Omental fat pad (tissue), 4 donors: ENCODE data around the gene PGBD1. TPM values are rescaled to one million over a fixed set of nuclear protein-coding genes. Genes with fewer than 3 reads are reported as not detected.

Experiments used
- ATAC-seq: fragments of 150-250 bp; one replicate; pipeline ENCODE4 v1.9.1; 2016; ENCODE audit warnings: mild to moderate bottlenecking, moderate library complexity; ENCODE audit not compliant: low FRiP score
- DNase-seq: peaks from one replicate; pipeline ENCODE4 v3.0.0-alpha.2; 2019; ENCODE audit warnings: low spot score
- CTCF ChIP-seq, 3 donors: fragments of 450-650 bp; IDR thresholded peaks; one replicate each; pipeline ENCODE4 v1.5.1; 2016 to 2017; ENCODE audit warnings: antibody characterized with exemption in 3 of 3, mild to moderate bottlenecking in 3 of 3, moderate library complexity in 2 of 3
- total RNA-seq, 4 donors: library from RNA; depleted of rRNA; stranded (reverse); fragments of >200 nt; gene quantifications; one replicate each; pipeline ENCODE4 v1.1.0, GENCODE V29; 2016

PGBD1 gene
- total RNA-seq, 4 donors from 2014 or later, result 3.0 to 5.4 (median 4.4) TPM

GRCh38 chr6:28322661-28323060 is 41.3 kb downstream of the PGBD1 start:
- no peak for ATAC-seq
- DNase-seq, result no peak
- no peak for TF ChIP-seq CTCF (IDR thresholded peaks at IDR 0.05)

- no peak for TF ChIP-seq CTCF (IDR thresholded peaks at IDR 0.05)
- DNase-seq, result no peak
- ATAC-seq, result no peak
Measured at GRCh38 chr6:28323813-28324424, 42.5 kb downstream of the PGBD1 start.

- ATAC-seq, result no peak
- no peak for DNase-seq
- no peak for TF ChIP-seq CTCF (IDR thresholded peaks at IDR 0.05)
Measured at GRCh38 chr6:28326371-28326948, 45.1 kb downstream of the PGBD1 start.

GRCh38 chr6:28330041-28330440 is 48.7 kb downstream of the PGBD1 start:
- DNase-seq (no peak), ATAC-seq (no peak)
- TF ChIP-seq CTCF (IDR thresholded peaks at IDR 0.05), result no peak

GRCh38 chr6:28333047-28333446 is 51.7 kb downstream of the PGBD1 start:
- DNase-seq, result no peak
- no peak for ATAC-seq
- no peak for TF ChIP-seq CTCF (IDR thresholded peaks at IDR 0.05)

GRCh38 chr6:28333599-28334018 is 52.2 kb downstream of the PGBD1 start:
- ATAC-seq (no peak), DNase-seq (no peak)
- no peak for TF ChIP-seq CTCF (IDR thresholded peaks at IDR 0.05)
